Stimulated activated CD4-positive, alpha-beta T cell treated with anti-CD3 and anti-CD28 coated beads, Interleukin-1b, Interleukin-23, amount 100 ng/mL, for 24 hours (primary cell): Measurements from ENCODE around the gene PAFAH1B1.
"Not testable (repeated sequence)": the region's sequence is repeated elsewhere in the genome, so short reads cannot be mapped to it uniquely, and the experiment has no call there.

Experiments used
- DNase-seq, 4 experiments: peaks; one replicate each; pipeline ENCODE4 v3.0.0-alpha.2; 2020; ENCODE audit warnings: low read depth in 4 of 4, low spot score in 1 of 4

PAFAH1B1 gene

DNA sequence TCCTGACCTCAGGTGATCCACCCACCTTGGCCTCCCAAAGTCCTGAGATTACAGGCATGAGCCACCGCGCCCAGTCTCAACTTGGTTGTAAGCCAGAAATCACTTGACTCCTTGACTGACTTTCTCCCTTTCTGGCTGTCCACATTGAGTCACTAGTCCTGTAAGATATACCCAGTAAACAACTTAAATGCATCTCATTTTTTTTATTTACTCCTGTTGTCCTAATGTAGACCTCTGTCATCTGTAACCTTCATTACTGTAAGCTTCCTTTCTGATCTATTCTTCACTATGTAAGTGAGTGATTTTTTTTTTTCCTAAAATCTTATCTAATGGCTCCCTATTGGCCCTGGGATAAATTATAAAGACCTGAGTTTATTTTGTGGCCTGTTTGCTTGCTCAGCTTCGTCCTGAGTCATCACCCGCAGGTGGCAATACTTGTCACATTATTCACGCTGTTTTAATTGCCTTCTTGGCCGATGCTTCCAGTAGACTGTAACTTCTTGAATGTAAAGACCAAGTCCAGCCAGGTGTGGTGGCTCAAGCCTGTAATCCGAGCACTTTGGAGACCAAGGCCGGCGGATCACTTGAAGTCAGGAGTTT is 41.0 kb downstream of the PAFAH1B1 start:
- DNase-seq = no peak

DNA sequence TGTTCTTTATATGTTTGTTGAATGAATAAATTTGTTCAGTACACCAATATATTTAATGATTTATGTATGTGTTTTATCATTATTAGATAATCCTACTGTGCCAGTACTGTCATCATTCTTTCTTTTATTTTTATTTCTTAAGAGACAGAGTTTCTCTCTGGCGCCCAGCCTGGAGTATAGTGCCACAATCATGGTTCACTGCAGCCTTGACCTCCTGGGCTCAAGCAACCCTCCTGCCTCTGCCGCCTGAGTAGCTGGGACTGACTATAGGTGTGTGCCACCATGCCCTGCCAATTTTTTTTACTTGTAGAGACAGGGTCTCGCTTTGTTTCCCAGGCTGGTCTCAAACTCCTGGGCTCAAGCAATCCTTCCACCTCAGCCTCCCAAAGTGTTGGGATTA is 41.8 kb downstream of the PAFAH1B1 start:
- DNase-seq = no peak

DNA sequence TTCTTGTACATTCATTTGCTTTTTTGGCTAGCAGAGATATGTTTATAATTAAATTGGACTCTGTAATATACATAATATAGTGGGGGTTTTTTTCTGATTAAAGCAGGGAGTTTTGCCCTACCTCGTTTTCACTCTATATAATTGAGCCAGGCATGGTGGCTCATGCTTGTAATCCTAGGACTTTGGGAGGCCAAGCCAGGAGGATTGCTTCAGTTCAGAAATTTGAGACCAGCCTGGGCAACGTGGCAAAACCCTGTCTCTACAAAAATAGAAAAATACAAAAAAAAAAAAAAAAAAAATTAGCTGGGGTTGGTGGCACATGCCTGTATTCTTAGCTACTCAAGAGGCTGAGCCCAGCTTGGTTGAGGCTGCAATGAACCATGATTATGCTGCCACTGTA is 42.2 kb downstream of the PAFAH1B1 start:
- DNase-seq = no peak

DNA sequence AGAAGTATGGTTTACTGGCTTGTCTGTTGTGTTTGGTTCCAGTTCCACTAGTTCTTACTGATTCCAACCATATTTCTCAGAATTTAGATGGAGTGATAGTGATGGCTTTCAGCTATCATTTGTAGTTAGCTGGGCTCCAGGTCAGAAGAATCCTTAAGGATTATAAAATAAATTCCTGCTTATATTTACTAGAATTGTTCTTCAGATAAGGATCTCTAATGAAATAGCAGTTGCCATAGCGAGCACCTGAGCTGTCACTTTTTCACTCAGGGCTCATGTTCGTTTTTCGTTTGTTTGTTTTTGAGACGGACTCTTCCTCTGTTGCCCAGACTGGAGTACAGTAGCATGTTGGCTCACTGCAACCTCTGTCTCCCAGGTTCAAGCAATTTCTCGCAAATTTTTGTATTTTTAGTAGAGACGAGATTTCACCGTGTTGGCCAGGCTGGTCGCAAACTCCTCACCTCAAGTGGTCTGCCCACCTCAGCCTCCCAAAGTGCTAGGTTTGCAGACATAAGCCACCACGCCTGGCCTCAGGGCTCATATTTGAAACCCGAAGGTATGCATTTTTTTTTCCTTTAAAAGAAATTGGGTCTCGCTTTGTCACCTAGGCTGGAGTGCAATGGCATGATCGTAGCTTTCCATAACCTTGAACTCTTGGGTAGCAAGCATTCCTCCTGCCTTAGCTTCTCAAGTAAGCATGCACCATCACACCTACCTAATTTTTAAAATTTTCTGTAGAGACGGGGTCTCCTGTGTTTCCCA is 42.9 kb downstream of the PAFAH1B1 start:
- no peak for DNase-seq

DNA sequence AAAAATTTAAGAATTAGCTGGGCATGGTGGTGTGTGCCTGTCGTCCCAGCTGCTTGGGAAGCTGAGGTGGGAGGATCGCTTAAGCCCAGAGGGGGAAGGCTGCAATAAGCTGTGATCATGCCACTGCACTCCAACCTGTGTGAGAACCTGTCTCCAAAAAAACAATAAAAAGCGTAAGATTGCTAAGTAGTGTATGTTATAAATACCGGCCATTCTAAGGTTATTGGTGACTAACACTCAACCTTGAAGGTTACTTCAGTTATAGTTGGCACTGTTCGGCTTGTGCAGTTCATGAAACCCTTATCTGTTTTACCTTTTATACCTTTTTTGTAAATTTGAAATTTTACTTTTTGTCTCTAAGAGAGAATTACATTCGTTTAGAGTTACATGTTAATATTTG is 44.0 kb downstream of the PAFAH1B1 start:
- DNase-seq = no peak

DNA sequence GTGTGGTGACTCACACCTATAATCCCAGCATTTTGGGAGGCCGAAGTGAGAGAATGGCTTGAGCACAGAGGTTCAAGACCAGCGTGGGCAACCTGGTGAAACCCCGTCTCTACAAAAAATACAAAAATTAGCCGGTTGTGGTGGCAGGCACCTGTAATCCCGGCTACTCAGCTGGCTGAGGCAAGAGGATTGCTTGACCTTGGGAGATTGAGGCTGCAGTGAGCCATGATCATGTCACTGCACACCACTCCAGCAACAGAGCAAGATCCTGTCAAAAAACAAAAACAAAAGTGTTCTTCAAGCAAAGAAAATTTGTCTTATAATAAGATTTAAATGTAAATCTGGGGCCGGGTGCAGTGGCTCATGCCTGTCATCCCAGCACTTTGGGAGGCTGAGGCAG is 51.5 kb downstream of the PAFAH1B1 start:
- DNase-seq = no peak

DNA sequence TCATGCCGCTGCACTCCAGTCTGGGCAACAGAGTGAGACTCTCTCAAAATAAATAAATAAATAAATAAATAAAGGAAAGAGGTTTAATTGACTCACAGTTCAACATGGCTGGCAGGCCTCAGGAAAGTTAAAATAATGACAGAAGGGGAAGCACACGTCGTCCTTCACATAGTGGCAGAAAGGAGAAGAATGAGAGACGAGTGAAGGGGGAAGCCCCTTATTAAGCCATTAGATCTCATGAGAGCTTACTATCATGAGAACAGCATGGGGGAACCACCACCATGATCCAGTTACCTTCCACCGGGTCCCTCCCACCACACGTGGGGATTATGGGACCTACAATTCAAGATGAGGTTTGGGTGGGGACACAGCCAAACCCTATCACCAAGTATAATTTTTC is 54.5 kb downstream of the PAFAH1B1 start:
- no peak for DNase-seq

DNA sequence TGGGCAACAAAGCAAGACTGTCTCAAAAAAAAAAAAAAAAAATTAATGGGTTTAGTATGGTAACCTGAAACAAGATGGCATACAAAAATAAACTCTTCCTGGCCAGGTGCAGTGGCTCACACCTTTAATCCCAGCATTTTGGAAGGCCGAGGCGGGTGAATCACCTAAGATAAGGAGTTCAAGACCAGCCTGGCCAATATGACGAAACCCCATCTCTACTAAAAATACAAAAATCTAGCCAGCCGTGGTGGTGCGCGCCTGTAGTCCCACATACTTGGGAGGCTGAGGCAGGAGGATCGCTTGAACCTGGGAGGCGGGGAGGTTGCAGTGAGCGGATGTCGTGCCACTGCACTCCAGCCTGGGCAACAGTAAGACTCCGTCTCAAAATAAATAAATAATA is 55.7 kb downstream of the PAFAH1B1 start:
- no peak for DNase-seq

DNA sequence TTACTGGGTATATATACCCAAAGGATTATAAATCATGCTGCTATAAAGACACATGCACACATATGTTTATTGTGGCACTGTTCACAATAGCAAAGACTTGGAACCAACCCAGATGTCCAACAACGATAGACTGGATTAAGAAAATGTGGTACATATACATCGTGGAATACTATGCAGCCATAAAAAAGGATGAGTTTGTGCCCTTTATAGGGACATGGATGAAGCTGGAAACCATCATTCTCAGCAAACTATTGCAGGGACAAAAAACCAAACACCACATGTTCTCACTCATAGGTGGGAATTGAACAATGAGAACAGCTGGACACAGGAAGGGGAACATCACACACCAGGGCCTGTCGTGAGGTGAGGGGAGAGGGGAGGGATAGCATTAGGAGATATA is 59.5 kb downstream of the PAFAH1B1 start:
- DNase-seq = not testable (repeated sequence)

DNA sequence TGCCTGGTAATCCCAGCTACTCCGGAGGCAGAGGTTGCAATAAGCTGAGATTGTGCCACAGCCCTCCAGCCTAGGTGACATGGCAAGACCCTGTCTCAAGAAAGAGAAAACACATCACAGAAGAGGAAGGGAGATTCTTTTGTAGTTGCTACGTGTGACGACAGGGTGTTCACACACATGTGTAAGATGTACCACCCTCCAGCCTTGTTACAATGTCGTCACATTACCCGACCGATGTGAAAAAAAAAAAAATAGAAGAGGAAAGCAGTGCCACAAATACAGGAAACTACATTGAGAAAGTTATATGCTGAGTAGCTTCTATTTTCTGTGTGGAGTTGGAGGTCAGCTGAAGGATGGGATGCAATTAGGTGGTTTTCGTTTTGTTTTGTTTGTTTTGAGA is 62.1 kb downstream of the PAFAH1B1 start:
- no peak for DNase-seq

DNA sequence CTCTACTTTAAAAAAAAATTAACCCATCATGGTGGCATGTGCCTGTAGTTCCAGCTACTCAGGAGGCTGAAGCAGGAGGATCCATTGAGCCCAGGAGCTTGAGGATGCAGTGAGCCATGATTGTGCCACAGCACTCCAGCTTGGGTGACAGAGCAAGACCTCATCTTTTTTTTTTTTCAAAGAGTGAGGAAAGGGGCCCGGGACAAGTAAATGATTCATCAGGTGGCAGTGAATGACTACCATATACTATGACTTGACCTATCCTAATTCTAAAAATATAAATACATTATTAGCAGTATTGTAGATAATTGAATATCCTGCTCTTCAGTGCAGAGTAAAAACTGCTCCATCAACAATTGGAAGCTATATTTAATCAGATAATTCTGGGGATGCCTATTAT is 62.8 kb downstream of the PAFAH1B1 start:
- no peak for DNase-seq

DNA sequence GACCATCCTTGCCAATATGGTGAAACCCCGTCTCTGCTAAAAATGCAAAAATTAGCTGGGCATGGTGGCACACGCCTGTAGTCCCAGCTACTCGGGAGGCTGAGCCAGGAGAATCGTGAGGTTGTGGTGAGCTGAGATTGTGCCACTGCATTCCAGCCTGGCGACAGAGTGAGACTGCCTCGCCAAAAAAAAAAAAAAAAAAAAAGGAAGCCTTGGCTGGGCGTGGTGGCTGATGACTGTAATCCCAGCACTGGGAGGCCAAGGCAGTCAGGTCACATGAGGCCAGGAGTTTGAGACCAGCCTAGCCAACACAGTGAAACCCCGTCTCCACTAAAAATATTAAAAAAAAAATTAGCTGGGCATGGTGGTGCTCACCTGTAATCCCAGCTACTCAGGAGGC is 65.9 kb downstream of the PAFAH1B1 start:
- not testable (repeated sequence) for DNase-seq

DNA sequence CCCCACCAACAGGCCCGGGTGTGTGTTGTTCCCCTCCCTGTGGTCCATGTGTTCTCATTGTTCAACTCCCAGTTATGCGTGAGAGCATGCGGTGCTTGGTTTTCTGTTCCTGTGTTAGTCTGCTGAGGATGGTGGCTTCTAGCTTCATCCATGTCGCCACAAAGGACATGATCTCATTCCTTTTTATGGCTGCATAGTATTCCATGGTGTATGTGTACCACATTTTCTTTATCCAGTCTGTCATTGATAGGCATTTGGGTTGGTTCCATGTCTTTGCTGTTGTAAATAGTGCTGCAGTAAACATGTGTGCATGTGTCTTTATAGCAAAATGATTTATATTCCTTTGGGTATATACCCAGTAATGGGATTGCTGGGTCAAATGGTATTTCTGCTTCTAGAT is 67.0 kb downstream of the PAFAH1B1 start:
- DNase-seq = not testable (repeated sequence)

DNA sequence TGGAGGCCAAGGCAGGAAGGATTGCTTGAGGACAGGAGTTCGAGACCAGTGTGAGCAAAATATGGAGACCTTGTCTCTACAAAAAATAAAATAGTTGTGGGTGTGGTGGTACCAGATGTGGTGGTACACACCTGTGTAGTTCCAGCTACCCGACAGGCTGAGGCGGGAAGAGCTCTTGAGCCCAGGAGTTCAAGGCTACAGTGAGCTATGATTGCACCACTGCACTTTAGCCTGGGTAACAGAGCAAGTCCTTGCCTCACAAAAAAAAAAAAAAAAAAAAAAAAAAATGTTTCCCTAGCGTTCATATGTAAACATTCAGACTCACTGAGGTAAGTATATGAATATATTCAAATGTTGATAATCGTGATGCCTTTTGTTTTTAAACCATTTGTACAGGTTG is 78.6 kb downstream of the PAFAH1B1 start:
- DNase-seq = no peak

DNA sequence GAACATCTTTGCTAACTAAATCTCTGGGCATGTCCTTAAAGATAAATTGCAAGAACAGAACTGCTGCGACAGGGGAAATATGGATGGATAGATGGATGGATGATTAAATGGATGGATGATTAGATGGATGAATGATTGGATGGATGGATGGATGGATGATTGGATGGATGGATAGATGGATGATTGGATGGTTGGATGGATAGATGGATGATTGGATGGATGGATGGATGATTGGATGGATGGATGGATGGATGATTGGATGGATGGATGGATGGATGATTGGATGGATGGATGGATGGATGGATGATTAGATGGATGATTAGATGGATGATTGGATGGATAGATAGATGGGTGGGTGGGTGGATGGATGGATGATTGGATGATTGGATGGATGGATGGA is 85.8 kb downstream of the PAFAH1B1 start:
- DNase-seq = not testable (repeated sequence)

DNA sequence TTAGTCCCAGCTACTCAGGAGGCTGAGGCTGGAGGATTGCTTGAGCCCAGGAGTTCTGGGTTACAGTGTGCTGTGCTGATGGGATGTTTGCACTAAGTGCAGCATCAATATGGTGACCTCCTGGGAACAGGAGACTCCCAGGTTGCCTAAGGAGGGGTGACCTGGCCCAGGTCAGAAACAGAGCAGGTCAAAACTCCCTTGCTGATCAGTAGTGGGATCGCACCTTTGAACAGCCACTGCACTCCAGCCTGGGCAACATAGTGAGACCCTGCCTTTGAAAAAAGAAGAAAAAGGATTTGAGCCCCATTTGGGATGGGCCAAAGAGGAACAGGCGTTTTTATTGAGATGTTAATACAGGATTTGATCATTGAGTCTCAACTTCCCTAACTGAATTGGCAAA is 87.5 kb downstream of the PAFAH1B1 start:
- no peak for DNase-seq

DNA sequence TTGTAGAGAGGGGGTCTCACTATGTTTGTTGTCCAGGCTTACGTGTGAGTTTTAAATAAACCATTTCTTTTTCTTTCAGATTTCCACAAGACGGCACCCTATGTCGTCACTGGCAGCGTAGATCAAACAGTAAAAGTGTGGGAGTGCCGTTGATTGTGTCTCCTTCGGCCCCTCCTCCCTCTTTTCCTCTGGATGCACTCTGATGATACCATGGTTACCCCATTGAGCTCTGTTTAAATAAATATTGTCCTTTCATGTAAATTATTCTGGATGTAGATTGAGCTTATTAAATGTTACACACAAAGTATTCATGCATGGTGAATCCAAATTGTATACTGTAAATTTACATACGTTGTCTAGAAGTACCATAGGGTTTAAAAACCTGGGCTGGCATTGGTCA is 88.2 kb downstream of the PAFAH1B1 start:
- no peak for DNase-seq

DNA sequence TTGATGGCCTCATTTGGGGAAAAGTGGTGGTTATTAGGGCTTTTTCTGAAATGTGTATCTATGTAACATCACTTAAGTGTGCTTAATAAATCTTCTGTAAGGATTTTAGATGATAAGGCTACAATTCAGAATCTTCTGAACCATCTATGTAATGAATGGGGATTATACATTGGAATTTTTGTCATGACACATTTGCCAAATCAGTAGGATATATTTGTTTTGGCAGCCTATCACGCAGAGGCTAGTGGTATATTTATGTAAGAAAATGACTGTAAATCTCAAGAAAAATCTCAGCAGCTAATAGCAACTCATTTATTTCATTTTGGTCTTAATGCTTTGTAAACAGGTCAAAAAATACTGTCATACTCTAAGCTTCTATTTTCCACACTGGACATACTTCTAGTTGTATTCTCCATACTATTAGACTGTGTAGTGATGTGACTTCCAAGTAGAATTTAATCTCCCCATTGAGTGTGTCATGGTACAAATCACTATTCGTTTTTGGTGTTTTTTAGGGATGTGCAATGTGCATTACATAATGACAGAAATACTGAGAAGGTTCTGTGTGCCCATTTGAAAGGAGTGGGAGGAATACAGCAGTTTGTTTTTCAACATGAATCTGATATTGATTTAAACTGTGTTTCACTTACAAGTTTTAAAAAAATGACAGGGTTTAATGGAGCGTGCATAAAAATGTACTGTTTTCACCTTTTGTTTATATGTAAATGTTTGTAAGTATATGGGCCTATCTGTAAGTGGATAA is 88.9 kb downstream of the PAFAH1B1 start:
- no peak for DNase-seq

DNA sequence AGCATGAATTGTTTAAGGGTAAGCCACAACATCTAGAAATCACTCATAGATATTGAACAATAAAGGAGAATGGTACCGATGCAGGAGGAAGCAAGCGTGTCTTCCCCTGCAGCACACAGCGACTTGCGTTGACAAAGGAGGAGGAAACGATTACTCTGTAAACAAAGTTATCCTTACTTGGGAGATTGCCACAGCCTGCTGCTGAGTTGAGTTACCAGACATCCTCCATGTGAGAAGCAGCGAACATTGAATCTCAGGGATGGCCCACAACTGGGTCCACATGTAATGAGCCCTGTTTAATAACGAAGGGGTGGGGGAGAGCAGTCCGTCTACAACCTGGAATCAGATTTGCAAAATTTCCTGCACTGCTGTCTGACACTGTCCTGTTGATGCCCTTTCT is 90.5 kb downstream of the PAFAH1B1 start:
- DNase-seq = no peak

DNA sequence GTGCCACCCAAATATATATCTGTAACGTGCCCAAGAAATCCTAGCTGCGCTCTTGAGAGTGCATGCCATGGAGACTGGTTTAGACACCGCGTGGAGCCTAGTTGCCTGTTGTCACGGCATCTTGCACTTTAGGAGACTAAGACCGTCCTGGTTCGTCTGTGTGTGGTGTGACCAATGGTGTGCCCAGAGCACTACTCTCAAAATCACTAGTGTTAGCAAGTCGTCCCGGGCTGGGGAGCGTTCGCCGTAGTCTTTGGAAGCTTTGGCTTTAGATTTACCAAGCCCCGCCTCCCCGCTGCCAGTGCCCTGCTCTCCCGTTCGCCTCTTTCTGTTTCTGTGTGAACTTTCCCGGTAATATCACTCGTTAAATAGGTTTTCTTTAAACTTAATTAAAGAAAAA is 91.1 kb downstream of the PAFAH1B1 start:
- DNase-seq = no peak

DNA sequence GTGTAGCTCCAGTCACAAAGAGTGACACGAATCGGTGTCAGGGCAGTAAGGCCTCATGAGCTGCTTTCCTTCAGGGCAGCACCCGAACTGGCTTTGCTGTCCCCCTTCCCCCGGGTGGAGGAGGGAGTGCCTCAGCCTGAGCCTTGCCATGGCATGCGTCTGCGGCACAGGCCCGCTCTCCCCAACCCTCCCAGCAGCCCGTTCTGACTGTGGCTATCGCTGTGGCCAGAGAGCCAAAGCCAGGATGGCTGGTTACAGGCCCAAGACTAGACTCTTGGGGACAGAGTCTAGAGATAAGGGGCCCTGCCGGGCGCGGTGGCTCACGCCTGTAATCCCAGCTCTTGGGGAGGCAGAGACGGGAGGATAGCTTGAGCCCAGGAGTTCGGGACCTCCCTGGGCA is 92.2 kb downstream of the PAFAH1B1 start:
- no peak for DNase-seq

DNA sequence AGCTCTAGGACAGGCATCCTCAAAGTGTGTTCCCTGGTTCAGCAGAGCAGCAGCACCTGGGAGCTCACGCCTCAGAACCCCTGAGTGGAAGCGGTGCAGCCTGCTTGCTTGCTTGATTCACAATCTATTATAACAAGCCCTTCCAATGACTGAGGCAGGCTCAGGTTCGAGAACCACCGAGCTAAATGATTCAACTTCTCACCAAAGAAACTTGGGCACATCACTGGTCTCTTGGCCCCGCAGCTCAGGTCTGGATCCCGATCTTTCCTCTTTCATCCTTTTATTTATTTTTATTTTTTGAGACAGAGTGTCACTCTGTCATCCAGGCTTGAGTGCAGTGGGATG is 93.6 kb downstream of the PAFAH1B1 start:
- no peak for DNase-seq
